Subcutaneous abdominal adipose tissue (tissue), 5 donors: ENCODE measurements around the gene UFD1.

Source experiments
- H3K27ac ChIP-seq: one replicate; pipeline ENCODE4 v1.7.0; 2013; ENCODE audit warnings: low read depth, mild to moderate bottlenecking, inconsistent platforms, low read length, moderate library complexity
- H3K27me3 ChIP-seq, 5 donors: one replicate each; pipeline ENCODE4 v1.7.0; 2013; ENCODE audit warnings: low read length in 5 of 5, inconsistent platforms in 1 of 5; ENCODE audit not compliant: control insufficient read depth in 5 of 5, insufficient read depth in 4 of 5
- H3K36me3 ChIP-seq, 5 donors: one replicate each; pipeline ENCODE4 v1.7.0; 2013; ENCODE audit warnings: low read length in 5 of 5; ENCODE audit not compliant: control insufficient read depth in 5 of 5, insufficient read depth in 5 of 5
- H3K4me1 ChIP-seq, 5 donors: one replicate each; pipeline ENCODE4 v1.7.0; 2013; ENCODE audit warnings: low read length in 5 of 5, mild to moderate bottlenecking in 3 of 5, moderate library complexity in 1 of 5; ENCODE audit not compliant: control insufficient read depth in 5 of 5, insufficient read depth in 5 of 5
- H3K4me3 ChIP-seq, 5 donors: one replicate each; pipeline ENCODE4 v1.7.0; 2013; ENCODE audit warnings: low read length in 5 of 5, low read depth in 1 of 5
- H3K9ac ChIP-seq, 5 donors: one replicate each; pipeline ENCODE4 v1.7.0; 2013; ENCODE audit warnings: low read length in 5 of 5, mild to moderate bottlenecking in 4 of 5, moderate library complexity in 3 of 5
- H3K9me3 ChIP-seq, 5 donors: one replicate each; pipeline ENCODE4 v1.7.0; 2013; ENCODE audit warnings: low read length in 5 of 5; ENCODE audit not compliant: control insufficient read depth in 5 of 5
- donor health status: healthy.
- donor health status: healthy.
- donor health status: healthy.
- donor health status: healthy.
- donor health status: healthy.

The UFD1 gene

GRCh38 chr22:19523240-19524169 lies 44.5 kb upstream of the UFD1 start:
- peak overlapping the region in 3 of 5 donors; percentile 42 to 90 (median 60) for H3K9ac ChIP-seq
- H3K27ac ChIP-seq: peak overlapping the region; percentile 88
- peaks cover 0 to 10% (median 0%) of the 10 kb centered on the region in 5 donors for H3K36me3 ChIP-seq
- H3K4me3 ChIP-seq: peak overlapping the region; percentile 40 to 79 (median 67)
- H3K9me3 ChIP-seq: no peaks in the 10 kb centered on the region
- H3K27me3 ChIP-seq: peaks cover 14 to 41% (median 33%) of the 10 kb centered on the region in 5 donors
- H3K4me1 ChIP-seq: peaks cover 2 to 63% (median 19%) of the 10 kb centered on the region in 5 donors

- Histone ChIP-seq H3K4me1 (peaks cover 2 to 58% (median 19%) of the 10 kb centered on the region in 5 donors), H3K4me3 (peak overlapping the region; percentile 26 to 79 (median 67)), H3K9me3 (no peaks in the 10 kb centered on the region), H3K9ac (peak overlapping the region in 3 of 5 donors; percentile 6 to 90 (median 60)), H3K36me3 (peaks cover 0 to 10% (median 0%) of the 10 kb centered on the region in 5 donors), H3K27ac (peak overlapping the region; percentile 88), H3K27me3 (peaks cover 14 to 40% (median 30%) of the 10 kb centered on the region in 5 donors)
Measured at GRCh38 chr22:19522881-19523239, 43.9 kb upstream of the UFD1 start.

DNA sequence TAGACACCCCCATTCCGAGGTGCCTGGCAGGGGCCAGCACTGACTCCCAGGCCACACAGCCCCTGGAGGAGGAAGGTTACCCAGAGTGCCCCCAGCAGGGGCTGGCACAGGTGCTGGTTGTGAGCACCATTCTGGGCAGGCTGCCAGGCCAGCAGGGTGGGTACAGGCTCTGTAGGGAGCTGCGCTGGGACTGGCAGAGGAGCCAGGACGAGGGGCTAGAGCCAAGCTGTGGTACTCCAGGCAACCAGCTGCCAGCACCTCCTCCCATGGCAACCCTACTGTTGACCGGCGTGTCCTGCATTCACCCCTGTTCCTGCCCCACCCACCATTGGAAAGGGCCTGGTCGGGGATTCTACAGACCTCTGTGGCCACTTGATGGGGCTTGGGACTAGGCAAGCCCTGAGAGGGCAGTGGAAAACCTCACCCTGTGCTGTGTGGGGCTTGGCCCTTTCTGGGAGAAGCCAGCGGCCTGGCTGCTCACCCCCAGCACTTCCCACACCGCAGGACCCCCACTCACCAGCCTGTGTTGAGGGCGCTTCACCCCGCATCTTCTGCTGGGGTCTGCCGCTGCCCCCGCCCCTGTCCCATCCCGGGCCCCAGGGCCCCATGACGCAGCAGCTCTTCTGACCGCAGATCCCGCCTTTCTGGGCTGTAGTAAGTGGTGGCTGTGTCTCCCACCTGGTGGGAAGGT lies 43.3 kb upstream of the UFD1 start:
- Histone ChIP-seq H3K27ac (peak overlapping the region; percentile 88), H3K27me3 (peaks cover 14 to 40% (median 30%) of the 10 kb centered on the region in 5 donors), H3K9me3 (no peaks in the 10 kb centered on the region), H3K36me3 (peaks cover 0 to 10% (median 0%) of the 10 kb centered on the region in 5 donors), H3K4me1 (peaks cover 2 to 53% (median 19%) of the 10 kb centered on the region in 5 donors), H3K9ac (peak overlapping the region in 4 of 5 donors; percentile 6 to 90 (median 54)), H3K4me3 (peak overlapping the region; percentile 26 to 79 (median 67))

GRCh38 chr22:19520566-19521305 lies 41.7 kb upstream of the UFD1 start:
- Histone ChIP-seq H3K36me3 (peaks cover 0 to 10% (median 0%) of the 10 kb centered on the region in 5 donors), H3K27ac (peak overlapping the region; percentile 88), H3K4me3 (peak overlapping the region; percentile 5 to 79 (median 67)), H3K9me3 (no peaks in the 10 kb centered on the region), H3K27me3 (peaks cover 14 to 35% (median 24%) of the 10 kb centered on the region in 5 donors), H3K4me1 (peaks cover 0 to 37% (median 13%) of the 10 kb centered on the region in 5 donors), H3K9ac (peak overlapping the region in 2 of 5 donors; percentile 16 to 90)

DNA sequence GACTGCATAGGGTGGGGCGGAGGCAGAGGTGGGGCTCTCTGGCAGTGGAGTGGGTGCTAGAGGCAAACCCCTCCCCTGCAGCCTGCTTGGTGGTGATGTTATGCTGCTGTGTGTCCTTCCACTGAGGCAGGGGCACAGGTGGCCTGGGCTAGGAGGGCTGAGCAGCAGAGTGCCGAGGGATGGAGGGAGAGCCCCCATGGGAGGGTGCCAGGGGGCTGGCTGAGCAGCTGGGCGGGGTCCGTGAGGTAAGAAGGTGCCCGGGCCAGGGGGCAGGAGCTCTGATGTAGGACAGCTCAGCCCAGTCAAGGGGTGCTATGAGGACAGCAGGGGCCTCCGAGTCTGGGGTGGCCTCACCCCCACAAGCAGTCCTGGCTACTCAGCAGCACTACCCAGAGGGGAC lies 41.0 kb upstream of the UFD1 start:
- H3K4me3 ChIP-seq: peak overlapping the region in 3 of 5 donors; percentile 67 to 79 (median 73)

DNA sequence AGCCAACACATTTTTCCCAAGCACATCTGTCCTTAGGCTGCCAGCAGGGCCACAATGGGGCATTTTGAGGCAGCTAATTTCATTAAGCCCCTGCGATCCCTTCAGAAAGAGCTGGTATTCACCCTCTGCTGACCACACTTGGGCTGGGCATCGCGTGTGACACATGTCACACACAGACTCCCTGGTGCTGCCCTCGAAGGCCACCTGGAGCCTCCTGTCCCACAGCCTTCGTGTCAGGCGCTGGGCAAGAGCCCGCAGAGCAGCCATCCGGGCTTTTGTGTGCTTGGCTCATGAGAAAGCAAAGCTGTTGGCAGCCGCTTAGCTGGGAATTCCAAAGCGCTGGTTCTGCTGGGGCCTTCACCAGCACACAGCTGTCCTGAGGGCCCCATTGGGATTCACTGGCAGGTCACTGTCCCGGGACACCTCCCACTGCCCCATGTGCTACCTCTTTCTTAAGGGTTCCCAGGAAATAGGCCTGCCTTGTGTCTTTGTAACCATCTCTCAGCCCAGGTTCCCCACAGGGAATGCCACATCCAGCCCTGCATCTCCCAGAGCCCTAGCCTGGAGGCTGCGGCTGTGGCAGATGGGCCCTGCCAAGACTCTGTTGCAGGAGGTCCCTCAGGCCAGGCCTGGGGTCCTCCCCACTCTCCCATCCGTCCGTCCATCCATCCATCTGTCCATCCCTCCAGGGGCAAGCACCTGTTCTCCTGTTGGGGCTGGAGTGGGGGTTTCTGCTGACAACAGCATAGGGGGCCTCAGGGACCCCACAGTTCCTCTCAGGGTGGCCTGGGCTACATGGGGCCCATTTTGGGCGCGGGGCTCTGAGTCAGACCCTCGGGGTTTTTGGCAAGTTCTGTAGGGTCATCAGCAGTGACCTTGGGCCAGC lies 40.3 kb upstream of the UFD1 start:
- Histone ChIP-seq H3K4me3 (peak overlapping the region in 2 of 5 donors; percentile 67 to 73), H3K9ac (no peak overlapping the region), H3K4me1 (peaks cover 0 to 34% (median 12%) of the 10 kb centered on the region in 5 donors), H3K27ac (peak overlapping the region; percentile 16), H3K27me3 (peaks cover 9 to 23% (median 14%) of the 10 kb centered on the region in 5 donors), H3K9me3 (peaks cover 0 to 9% (median 4%) of the 10 kb centered on the region in 5 donors), H3K36me3 (peaks cover 0 to 10% (median 0%) of the 10 kb centered on the region in 5 donors)

More for the DNA sequence above, 41.0 kb upstream of the UFD1 start:
- Histone ChIP-seq H3K27me3 (peaks cover 13 to 29% (median 18%) of the 10 kb centered on the region in 5 donors), H3K4me1 (peaks cover 0 to 34% (median 13%) of the 10 kb centered on the region in 5 donors), H3K9me3 (peaks cover 0 to 3% (median 0%) of the 10 kb centered on the region in 5 donors), H3K27ac (peak overlapping the region; percentile 16), H3K36me3 (peaks cover 0 to 10% (median 0%) of the 10 kb centered on the region in 5 donors), H3K9ac (no peak overlapping the region)

- peaks cover 0 to 10% (median 0%) of the 10 kb centered on the region in 5 donors for H3K36me3 ChIP-seq
- H3K4me3 ChIP-seq: no peak overlapping the region
- peaks cover 0 to 27% (median 6%) of the 10 kb centered on the region in 5 donors for H3K4me1 ChIP-seq
- H3K27ac ChIP-seq: no peak overlapping the region
- peaks cover 0 to 13% (median 6%) of the 10 kb centered on the region in 5 donors for H3K9me3 ChIP-seq
- no peak overlapping the region for H3K9ac ChIP-seq
- H3K27me3 ChIP-seq: peaks cover 3 to 17% (median 9%) of the 10 kb centered on the region in 5 donors
Measured at GRCh38 chr22:19518635-19519034, 39.6 kb upstream of the UFD1 start.

GRCh38 chr22:19517919-19518611 lies 39.1 kb upstream of the UFD1 start:
- Histone ChIP-seq H3K36me3 (peaks cover 0 to 10% (median 0%) of the 10 kb centered on the region in 5 donors), H3K4me3 (no peak overlapping the region), H3K27me3 (peaks cover 0 to 11% (median 6%) of the 10 kb centered on the region in 5 donors), H3K27ac (no peak overlapping the region), H3K4me1 (peaks cover 0 to 21% (median under 1%) of the 10 kb centered on the region in 5 donors), H3K9ac (no peak overlapping the region), H3K9me3 (peaks cover 0 to 15% (median 6%) of the 10 kb centered on the region in 5 donors)
